Osteocyte (in vitro differentiated cells): Measurements from ENCODE around the gene NPB. TPM values are rescaled to one million over a fixed set of nuclear protein-coding genes. Genes with fewer than 3 reads are reported as not detected.

Source experiments
- DNase-seq: peaks from one replicate; pipeline ENCODE4 v3.0.0; 2021; ENCODE audit warnings: mixed read lengths; ENCODE audit not compliant: unreplicated experiment; ENCODE audit errors: extremely low spot score
- H3K27ac Mint-ChIP-seq: one replicate; pipeline ENCODE4 v1.8.0; 2021; ENCODE audit warnings: mild to moderate bottlenecking, mixed read lengths; ENCODE audit not compliant: unreplicated experiment
- H3K27me3 Mint-ChIP-seq: one replicate; pipeline ENCODE4 v1.8.0; 2021; ENCODE audit warnings: mixed read lengths; ENCODE audit not compliant: unreplicated experiment
- H3K36me3 Mint-ChIP-seq: one replicate; pipeline ENCODE4 v1.8.0; 2021; ENCODE audit warnings: mixed read lengths; ENCODE audit not compliant: unreplicated experiment
- H3K4me1 Mint-ChIP-seq: one replicate; pipeline ENCODE4 v1.8.0; 2021; ENCODE audit warnings: mixed read lengths; ENCODE audit not compliant: unreplicated experiment
- H3K4me3 Mint-ChIP-seq: one replicate; pipeline ENCODE4 v1.8.0; 2021; ENCODE audit warnings: mild to moderate bottlenecking, moderate library complexity, mixed read lengths; ENCODE audit not compliant: unreplicated experiment
- H3K9me3 Mint-ChIP-seq: one replicate; pipeline ENCODE4 v1.8.0; 2021; ENCODE audit warnings: mixed read lengths; ENCODE audit not compliant: unreplicated experiment
- CTCF ChIP-seq: fragments of 200-600 bp; sonication (generic); IDR thresholded peaks from 2 replicates; pipeline ENCODE4 v1.5.0; 2021; ENCODE audit warnings: antibody characterized with exemption, mild to moderate bottlenecking, moderate library complexity
- total RNA-seq: library from RNA; stranded (reverse); gene quantifications from 2 replicates; pipeline ENCODE4 v1.2.1, GENCODE V29; 2021

The NPB gene
- total RNA-seq, 1 donor from 2014 or later: 0.56 TPM

DNA sequence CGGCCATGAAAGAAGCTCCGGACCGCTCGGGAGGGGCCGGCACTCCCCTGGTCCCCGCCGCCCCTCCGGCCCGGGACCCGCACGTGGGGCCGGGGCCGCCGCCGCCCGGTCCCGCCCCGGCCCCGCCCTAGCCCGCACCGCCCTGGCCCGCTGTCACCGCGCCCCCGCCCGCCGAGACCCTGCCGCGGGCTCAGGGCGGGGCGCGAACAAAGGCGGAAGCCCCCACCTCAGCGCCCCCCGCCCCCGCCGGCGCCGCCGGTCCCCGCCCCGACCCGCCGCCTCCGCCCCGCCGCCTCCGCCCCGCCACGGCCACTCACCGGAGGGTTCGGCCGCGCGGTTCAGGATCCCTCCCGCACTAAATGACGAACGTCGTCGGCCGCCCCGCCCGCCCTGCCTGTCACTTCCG is 31.1 kb upstream of the NPB start, which contains the start of gene ARHGDIA:
Gene ARHGDIA (minus strand): TSS at position 357 of the 406 bp plus-strand sequence. CDS start 1,407 bp downstream, outside the sequence.
- Mint-ChIP-seq H3K27me3 (no peaks in the 10 kb centered on the region), H3K9me3 (no peaks in the 10 kb centered on the region), H3K27ac (peak within 1 kb of the TSS; percentile 90), H3K4me1 (peaks cover 40% of the 10 kb centered on the region), H3K4me3 (peak within 1 kb of the TSS; percentile 81), H3K36me3 (peaks cover 4% of the 10 kb centered on the region)
- no peak for DNase-seq
- TF ChIP-seq CTCF: no peak

- TF ChIP-seq CTCF: peak; percentile 34
- H3K27me3 Mint-ChIP-seq: no peaks in the 10 kb centered on the region
- H3K4me3 Mint-ChIP-seq: peak overlapping the region; percentile 81
- peaks cover 4% of the 10 kb centered on the region for H3K36me3 Mint-ChIP-seq
- H3K4me1 Mint-ChIP-seq: peaks cover 40% of the 10 kb centered on the region
- no peaks in the 10 kb centered on the region for H3K9me3 Mint-ChIP-seq
- peak; percentile 98 for DNase-seq
- H3K27ac Mint-ChIP-seq: peak overlapping the region; percentile 90
Measured at GRCh38 chr17:81871387-81872230, 30.4 kb upstream of the NPB start.

DNA sequence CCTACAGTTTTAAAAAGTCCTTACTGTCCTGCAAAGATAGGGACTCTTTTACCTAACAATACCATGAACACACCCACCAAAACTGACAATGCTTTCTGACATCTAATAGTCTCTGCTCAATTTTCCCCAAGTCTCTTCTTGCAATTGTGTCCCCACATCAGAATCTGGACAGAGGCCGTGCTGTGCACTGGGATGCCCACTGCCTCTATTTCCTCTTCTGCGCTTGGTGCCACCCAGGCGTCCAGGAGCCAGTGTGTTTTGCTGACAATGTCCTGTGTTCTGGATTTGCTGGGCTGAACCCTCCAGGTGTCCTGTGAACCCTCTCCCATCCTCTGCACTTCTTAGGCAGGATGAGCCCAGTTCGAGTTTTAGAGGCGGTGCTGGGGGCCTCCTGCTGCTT is 24.5 kb upstream of the NPB start:
- no peaks in the 10 kb centered on the region for H3K27me3 Mint-ChIP-seq
- H3K36me3 Mint-ChIP-seq: peaks cover 7% of the 10 kb centered on the region
- peaks cover 5% of the 10 kb centered on the region for H3K4me1 Mint-ChIP-seq
- DNase-seq: no peak
- H3K9me3 Mint-ChIP-seq: no peaks in the 10 kb centered on the region
- H3K27ac Mint-ChIP-seq: no peak overlapping the region
- H3K4me3 Mint-ChIP-seq: no peak overlapping the region
- TF ChIP-seq CTCF: no peak

DNA sequence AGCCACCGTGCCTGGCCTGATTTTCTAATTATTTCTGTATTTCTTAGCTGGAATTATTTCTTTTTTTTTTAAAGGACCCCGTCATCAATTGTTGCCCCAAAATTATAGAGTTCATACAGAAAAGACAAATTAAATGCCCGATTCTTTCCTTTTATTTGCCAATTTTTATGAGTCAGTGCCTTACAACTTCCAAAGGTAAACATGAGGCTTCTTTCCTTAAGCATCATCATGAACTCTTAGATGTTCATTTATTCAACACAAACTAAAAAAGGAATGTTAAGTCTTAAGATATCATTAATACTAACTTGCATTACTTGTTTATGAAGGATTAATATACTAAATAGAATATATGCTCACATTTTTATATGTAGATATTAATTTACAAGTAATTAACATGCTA is 23.7 kb upstream of the NPB start:
- Mint-ChIP-seq H3K27me3 (no peaks in the 10 kb centered on the region), H3K36me3 (peaks cover 9% of the 10 kb centered on the region), H3K27ac (no peak overlapping the region), H3K4me3 (no peak overlapping the region), H3K9me3 (no peaks in the 10 kb centered on the region), H3K4me1 (no peaks in the 10 kb centered on the region)
- no peak for TF ChIP-seq CTCF
- DNase-seq: no peak

- Mint-ChIP-seq H3K4me1 (no peaks in the 10 kb centered on the region), H3K9me3 (no peaks in the 10 kb centered on the region), H3K4me3 (no peak overlapping the region), H3K27me3 (no peaks in the 10 kb centered on the region), H3K36me3 (peaks cover 9% of the 10 kb centered on the region), H3K27ac (peak overlapping the region; percentile 9)
- DNase-seq: no peak
- TF ChIP-seq CTCF: no peak
Measured at GRCh38 chr17:81879121-81879520, 22.9 kb upstream of the NPB start.
